ENCODE results near the gene CLCN3. TPM values are rescaled to one million over a fixed set of nuclear protein-coding genes. Genes with fewer than 3 reads are reported as not detected.

The CLCN3 gene
- total RNA-seq, 1 donor from 2014 or later: 45.9 TPM

DNA sequence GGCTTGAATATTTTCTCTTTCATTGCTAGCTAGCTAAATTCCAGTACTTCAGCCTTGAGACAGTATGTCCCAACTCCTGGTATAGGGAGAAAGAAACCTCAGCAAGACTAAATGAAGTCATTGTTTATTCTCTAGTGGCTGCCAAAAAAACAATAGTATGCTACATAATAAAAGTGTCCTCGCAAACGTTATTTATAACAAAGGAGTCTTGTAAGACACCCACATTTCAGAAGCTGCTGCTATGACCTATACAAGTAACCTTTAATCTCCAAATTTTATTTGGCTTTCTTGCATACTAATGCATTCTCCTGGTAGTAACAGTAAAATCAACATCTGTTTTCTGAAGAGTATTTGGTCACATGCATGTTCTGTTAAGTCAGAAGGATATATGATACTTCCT lies 36.8 kb upstream of the CLCN3 start:
- H3K4me3 Mint-ChIP-seq: no peak overlapping the region
- no peaks in the 10 kb centered on the region for H3K36me3 Mint-ChIP-seq
- TF ChIP-seq, protein P1, sequence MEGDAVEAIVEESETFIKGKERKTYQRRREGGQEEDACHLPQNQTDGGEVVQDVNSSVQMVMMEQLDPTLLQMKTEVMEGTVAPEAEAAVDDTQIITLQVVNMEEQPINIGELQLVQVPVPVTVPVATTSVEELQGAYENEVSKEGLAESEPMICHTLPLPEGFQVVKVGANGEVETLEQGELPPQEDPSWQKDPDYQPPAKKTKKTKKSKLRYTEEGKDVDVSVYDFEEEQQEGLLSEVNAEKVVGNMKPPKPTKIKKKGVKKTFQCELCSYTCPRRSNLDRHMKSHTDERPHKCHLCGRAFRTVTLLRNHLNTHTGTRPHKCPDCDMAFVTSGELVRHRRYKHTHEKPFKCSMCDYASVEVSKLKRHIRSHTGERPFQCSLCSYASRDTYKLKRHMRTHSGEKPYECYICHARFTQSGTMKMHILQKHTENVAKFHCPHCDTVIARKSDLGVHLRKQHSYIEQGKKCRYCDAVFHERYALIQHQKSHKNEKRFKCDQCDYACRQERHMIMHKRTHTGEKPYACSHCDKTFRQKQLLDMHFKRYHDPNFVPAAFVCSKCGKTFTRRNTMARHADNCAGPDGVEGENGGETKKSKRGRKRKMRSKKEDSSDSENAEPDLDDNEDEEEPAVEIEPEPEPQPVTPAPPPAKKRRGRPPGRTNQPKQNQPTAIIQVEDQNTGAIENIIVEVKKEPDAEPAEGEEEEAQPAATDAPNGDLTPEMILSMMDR (conservative IDR thresholded peaks at IDR 0.05): no peak
- no peaks in the 10 kb centered on the region for H3K4me1 Mint-ChIP-seq (ENCODE audit: unreplicated experiment)
- no peaks in the 10 kb centered on the region for H3K27me3 Mint-ChIP-seq
- no peak overlapping the region for H3K27ac Mint-ChIP-seq
- DNase-seq (ENCODE audit: extremely low spot score, unreplicated experiment): no peak
- H3K9me3 Mint-ChIP-seq: no peaks in the 10 kb centered on the region

DNA sequence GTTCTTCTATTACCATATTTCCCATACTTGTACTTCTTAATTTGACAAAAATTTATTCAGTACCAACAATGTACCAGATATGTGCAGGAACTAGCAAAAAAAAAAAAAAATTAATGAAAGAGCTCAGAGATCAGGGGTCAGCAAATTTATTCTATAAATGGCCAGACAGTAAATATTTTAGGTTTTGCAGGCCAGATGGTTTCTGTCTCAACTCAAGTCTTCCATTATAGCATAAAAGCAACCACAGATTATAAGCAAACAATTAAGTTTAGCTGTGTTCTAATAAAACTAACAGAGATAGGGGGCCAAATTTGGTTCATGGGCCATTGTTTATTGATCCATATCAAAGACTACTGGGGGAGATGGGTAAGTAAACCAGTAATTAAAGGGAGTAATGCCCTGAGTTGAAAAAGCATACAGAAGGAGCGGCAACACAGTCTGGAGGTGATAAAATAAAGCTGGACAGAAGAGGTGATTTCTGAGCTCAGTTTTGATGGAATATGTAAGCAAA lies 27.3 kb upstream of the CLCN3 start:
- H3K36me3 Mint-ChIP-seq: peaks cover 4% of the 10 kb centered on the region
- no peaks in the 10 kb centered on the region for H3K27me3 Mint-ChIP-seq
- H3K9me3 Mint-ChIP-seq: no peaks in the 10 kb centered on the region
- no peaks in the 10 kb centered on the region for H3K4me1 Mint-ChIP-seq (ENCODE audit: unreplicated experiment)
- TF ChIP-seq, protein P1 (conservative IDR thresholded peaks at IDR 0.05): no peak
- DNase-seq (ENCODE audit: extremely low spot score, unreplicated experiment): no peak
- H3K27ac Mint-ChIP-seq: no peak overlapping the region
- no peak overlapping the region for H3K4me3 Mint-ChIP-seq

DNA sequence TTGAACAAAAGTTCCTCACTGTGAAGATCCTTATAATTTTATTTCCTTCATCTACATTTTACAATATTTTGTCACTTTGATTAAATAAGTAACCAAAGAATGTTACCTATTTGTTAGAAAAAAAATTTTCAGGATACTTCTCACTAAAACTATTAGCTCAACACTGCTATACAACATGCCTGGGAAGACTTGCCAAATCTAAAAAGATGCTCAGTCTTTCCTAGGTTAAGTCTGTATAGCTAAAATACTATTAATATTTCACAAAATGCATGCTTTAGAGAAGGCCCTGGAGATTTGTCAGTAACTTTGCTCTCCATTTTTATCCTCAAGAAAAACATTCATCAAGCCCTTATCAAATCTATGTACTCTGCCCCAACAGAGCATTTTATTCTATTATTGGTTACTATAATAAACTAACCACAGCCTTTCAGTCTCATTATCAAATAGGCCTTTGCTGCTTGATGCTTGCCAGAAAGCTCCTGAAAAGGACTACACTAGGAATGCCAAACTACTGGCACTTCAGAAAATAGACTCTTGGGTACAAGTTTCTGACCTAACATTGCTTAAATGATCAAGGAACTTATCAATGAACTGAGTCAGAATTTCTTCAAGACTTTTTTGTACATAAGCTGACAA lies 25.7 kb upstream of the CLCN3 start:
- Mint-ChIP-seq H3K9me3 (no peaks in the 10 kb centered on the region), H3K27ac (no peak overlapping the region), H3K27me3 (no peaks in the 10 kb centered on the region), H3K36me3 (peaks cover 4% of the 10 kb centered on the region), H3K4me3 (no peak overlapping the region), H3K4me1 (ENCODE audit: unreplicated experiment) (no peaks in the 10 kb centered on the region)
- TF ChIP-seq, protein P1 (conservative IDR thresholded peaks at IDR 0.05): no peak
- no peak for DNase-seq (ENCODE audit: extremely low spot score, unreplicated experiment)

DNA sequence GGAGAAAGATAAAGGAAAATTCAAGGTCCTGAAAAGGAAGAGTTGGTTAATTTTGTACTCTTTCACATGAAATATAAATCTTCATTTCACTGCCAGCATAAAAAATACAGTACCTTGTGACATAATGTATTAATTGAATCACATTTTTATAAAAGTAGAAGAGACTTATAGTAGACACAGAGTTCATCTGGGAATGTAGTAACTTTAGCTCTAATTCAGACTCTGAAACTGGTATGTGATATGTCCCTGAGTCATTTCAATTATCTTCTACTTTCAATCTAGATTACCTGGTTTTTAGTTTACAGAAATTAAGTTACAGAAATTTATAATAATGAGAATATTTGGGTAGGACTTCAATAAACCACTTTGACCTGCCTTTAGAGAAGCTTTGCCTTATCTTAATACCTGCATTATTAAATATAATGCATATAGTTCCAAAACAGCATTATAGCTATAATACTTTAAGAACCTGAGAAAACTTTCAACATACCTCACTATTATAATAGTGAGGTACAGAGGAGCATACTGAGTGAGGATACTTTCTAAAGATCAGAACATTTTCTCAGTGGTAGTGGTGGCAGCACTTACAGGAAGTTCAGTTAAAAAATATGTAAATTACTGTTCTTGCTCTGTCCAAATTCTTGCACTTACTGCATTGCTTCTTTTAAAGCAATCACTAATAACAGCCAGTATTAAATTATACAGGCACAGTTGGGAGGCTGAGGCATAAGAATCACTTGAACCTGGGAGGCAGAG lies 19.2 kb upstream of the CLCN3 start:
- Mint-ChIP-seq H3K36me3 (peaks cover 4% of the 10 kb centered on the region), H3K9me3 (no peaks in the 10 kb centered on the region), H3K27me3 (no peaks in the 10 kb centered on the region), H3K4me3 (no peak overlapping the region), H3K27ac (no peak overlapping the region), H3K4me1 (ENCODE audit: unreplicated experiment) (no peaks in the 10 kb centered on the region)
- no peak for DNase-seq (ENCODE audit: extremely low spot score, unreplicated experiment)
- TF ChIP-seq, protein P1 (conservative IDR thresholded peaks at IDR 0.05): no peak

DNA sequence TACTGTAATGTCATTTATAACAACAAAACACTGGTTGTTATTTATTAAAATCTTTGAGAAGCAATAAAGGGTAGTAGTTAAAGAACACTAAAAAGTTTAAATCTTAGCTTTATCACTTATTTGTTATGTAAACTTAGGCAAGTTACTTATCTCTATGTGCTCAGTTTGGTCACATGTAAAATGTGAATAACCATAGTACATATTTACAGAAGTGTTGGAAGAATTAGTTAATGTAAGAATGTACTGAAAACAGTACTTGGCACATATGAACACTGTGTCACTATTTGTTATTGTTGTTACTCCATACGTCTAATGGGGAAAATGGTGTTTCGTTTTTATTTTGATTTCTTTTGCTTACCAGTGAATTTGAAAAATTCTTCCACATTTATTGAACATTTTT lies 17.1 kb upstream of the CLCN3 start:
- H3K4me1 Mint-ChIP-seq (ENCODE audit: unreplicated experiment): no peaks in the 10 kb centered on the region
- no peak overlapping the region for H3K27ac Mint-ChIP-seq
- no peak overlapping the region for H3K4me3 Mint-ChIP-seq
- TF ChIP-seq, protein P1 (conservative IDR thresholded peaks at IDR 0.05): no peak
- no peaks in the 10 kb centered on the region for H3K9me3 Mint-ChIP-seq
- H3K27me3 Mint-ChIP-seq: no peaks in the 10 kb centered on the region
- H3K36me3 Mint-ChIP-seq: peaks cover 4% of the 10 kb centered on the region
- DNase-seq (ENCODE audit: extremely low spot score, unreplicated experiment): no peak

Measured in type B pancreatic cell (in vitro differentiated cells).